Hepatocyte (in vitro differentiated cells): ENCODE measurements around the gene AAGAB.

Experiments
- CTCF ChIP-seq: fragments of 200-600 bp; sonication (generic); IDR thresholded peaks from 2 replicates; pipeline ENCODE4 v1.5.1; 2016; ENCODE audit warnings: antibody characterized with exemption, mild to moderate bottlenecking; ENCODE audit not compliant: poor library complexity
- EZH2 ChIP-seq: fragments of 200-600 bp; sonication (generic); IDR thresholded peaks from 2 replicates; pipeline ENCODE4 v1.6.1; 2016; ENCODE audit warnings: antibody characterized with exemption, mild to moderate bottlenecking, borderline replicate concordance

- TF ChIP-seq CTCF = no peak
- TF ChIP-seq EZH2 = no peak
Observed at GRCh38 chr15:67276666-67277065, 22.2 kb upstream of the AAGAB start.
